GM19240 (cell line): ENCODE measurements around the gene OR5B21.
A peak's percentile ranks its signal among the peaks of the same experiment; 100 is the strongest.

Source experiments
- DNase-seq: peaks from one replicate; pipeline ENCODE4 v3.0.0; 2011; ENCODE audit warnings: low spot score; ENCODE audit not compliant: insufficient read length

The OR5B21 gene

DNA sequence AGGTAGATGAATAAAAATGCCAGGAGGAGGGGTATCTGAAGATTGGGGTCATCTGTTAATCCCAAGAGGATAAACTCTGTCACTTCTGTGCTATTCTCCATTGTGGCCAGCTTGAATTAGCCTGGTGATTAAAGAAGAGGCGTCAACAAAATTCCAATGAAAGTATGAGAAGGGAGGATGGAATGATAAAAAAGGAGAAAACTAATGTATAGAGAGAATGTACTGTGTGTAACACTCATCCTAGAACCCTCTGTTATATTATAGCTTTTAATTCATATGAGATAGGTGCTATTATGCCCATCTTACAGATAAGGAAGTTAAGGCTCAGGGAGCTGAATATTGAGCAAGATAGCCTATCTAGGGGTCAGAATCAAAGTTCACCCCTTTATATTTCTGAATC is at the start of gene OR5B21:
OR5B21 (minus strand) TSS at position 101 of the 400 bp plus-strand sequence; CDS start at position 101, 0 bp downstream.
- DNase-seq: no peak

DNA sequence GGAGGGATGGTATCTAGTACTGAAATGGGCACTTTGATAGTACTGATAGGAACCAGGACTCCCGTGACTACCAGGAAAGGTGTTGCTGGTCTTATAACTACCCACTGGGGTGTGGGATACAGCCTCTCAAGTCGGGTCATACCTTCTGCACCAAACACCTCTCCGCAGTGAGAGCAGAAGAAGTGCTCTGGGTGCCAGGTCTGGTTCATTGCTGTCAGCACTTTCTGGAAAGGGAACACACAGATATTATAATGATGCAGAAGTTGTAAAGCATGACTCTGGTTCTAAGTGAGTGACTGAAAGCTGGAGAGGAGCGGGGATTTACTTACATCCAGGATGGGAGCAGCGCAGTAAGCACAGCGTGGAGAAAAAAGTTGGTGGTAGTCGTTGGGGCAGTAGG is 41.7 kb upstream of the OR5B21 start:
- no peak for DNase-seq

- no peak for DNase-seq
These were observed 38.9 kb upstream of the OR5B21 start for GRCh38 chr11:58546841-58547240.

DNA sequence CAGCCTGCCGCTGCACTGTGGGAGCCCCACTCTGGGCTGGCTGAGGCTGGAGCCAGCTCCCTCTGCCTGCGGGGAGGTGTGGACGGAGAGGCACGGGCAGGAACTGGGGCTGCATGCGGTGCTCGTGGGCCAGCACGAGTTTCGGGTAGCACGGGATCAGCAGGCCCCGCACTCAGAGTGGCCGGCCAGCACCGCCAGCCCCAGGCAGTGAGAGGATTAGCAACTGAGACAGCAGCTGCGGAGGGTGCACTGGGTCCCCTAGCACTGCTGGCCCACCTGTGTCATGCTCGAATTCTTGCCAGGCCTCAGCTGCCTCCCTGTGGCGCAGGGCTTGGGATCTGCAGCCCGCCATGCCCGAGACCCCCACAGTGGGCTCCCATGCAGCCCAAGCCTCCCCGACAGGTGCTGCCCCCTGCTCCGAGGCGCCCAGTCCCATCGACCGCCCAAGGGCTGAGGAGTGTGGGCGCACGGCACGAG is 24.0 kb upstream of the OR5B21 start:
- no peak for DNase-seq

DNA sequence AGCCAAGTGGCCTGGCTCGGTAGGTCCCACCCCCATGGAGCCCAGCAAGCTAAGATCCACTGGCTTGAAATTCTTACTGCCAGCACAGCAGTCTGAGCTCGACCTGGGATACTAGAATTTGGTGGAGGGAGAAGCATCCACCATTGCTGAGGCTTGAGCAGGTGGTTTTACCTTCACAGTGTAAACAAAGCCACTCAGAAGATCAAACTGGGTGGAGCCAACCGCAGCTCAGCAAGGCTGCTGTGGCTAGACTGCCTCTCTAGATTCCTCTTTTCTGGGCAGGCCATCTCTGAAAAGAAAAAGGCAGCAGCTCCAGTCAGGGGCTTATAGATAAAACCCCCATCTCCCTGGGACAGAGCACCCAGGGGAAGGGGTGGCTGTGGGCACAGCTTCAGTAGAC is 22.3 kb upstream of the OR5B21 start:
- DNase-seq: no peak

- no peak for DNase-seq
These were observed 19.5 kb upstream of the OR5B21 start for GRCh38 chr11:58527429-58527828.

GRCh38 chr11:58526721-58527120 is 18.8 kb upstream of the OR5B21 start:
- no peak for DNase-seq

GRCh38 chr11:58525037-58525614 is 17.2 kb upstream of the OR5B21 start:
- peak; percentile 37 for DNase-seq

DNA sequence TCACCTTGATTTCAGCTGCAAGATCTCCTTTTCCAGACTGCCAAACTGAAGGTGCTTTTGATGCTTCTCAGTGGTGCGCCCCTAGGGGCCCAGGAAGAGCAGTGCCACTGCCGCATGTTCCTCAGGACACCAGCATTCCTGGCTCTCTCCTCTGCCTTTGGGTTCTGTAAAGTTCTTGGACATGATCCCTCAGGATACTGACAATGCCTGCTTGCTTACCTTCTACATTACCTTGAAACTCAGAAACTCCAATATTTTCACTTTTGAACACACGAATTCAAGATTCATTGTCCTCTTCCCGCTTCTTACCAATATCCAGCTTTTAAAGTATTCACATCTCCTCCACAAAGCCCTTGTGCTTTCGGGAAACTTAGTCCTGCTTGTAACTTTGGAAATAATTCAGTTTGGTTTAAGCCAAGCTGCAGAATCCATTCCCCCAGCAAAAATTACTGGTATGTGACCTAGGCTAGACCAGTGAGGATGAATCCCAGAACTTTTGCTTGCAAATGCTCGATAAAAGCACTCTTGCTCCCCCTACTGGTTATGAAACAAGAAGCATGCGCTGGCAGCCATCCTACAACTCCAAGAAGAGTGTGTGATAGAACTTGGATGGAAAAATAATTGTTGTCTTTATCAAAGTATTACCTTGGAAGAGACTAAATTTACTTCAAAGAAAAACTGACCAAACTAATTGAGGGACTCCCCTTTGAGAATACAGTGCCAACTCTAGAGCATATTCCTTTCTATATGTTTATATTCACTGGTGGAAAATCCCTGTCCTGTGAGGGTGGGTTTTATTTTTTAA is 16.5 kb upstream of the OR5B21 start:
- peak; percentile 23 for DNase-seq

DNA sequence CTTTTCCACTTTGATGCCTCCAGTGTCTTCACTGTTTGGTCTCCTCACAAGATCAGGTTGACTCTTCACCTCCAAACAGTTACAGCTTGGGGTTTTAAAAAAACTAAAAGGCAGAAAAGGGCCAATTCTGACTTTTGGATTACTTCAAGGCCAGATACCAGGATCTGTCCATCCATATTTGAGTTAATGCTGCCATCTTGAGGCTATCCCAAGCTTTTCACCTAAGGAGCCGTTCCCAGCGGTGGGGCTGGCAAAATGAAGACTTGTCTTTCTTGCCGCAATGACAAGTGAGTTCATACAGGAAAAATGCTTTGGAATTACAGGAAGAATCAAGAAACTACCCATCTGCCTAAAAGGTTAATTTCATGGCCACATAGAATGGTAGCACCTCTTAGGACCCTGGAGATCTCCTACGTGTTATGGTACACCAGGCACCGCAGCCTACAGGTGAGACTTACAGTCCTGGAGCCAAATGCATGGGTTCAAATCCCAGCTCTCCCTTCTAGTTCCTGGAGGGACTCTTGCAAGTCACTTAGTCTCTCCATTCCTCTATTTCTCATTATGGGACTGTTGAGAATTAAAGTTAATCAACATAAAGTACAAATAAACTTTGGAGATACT is 6.0 kb upstream of the OR5B21 start:
- no peak for DNase-seq

- no peak for DNase-seq
These were observed 3.7 kb upstream of the OR5B21 start for GRCh38 chr11:58511636-58512035.

GRCh38 chr11:58509748-58510147 is 1.8 kb upstream of the OR5B21 start:
- DNase-seq: no peak

DNA sequence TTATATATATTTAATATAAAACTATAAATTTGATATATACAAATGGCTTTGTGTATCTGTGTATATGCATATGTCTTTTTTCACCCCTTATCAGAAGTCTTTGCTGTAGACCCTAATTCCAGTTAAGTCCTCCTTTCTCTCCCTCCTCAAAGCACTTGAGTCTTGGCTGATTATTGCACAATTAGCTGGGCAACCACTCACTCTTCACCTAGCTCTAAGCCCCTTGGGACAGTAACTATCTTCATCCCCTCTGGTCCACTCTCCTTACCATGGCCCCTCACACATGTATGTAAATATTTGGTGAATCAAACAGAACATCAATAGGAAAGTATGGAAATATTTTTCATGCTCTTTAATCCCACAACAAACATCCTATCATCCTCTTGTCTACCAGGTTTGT is 909 bp upstream of the OR5B21 start:
- DNase-seq: no peak

DNA sequence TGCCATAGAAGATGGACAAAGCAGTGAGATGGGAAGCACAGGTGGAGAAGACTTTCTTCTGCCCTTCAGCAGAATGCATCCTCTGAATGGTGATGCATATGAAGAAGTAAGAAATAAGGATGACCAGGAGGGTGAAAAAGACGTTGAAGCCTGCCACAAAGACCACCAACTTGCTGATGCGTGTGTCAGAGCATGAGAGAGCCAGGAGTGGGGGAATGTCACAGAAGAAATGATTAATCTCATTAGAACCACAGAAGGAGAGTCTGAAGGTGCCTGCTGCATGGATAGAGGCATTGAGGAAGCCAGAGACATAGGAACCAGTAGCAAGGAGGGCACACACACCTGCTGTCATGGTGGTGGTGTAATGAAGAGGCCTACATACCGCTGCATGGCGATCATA is 550 bp downstream of the OR5B21 start:
- DNase-seq: no peak

GRCh38 chr11:58506935-58507334 is 970 bp downstream of the OR5B21 start:
- DNase-seq: no peak

- no peak for DNase-seq
These were observed 2.1 kb downstream of the OR5B21 start for GRCh38 chr11:58505849-58506248.

DNA sequence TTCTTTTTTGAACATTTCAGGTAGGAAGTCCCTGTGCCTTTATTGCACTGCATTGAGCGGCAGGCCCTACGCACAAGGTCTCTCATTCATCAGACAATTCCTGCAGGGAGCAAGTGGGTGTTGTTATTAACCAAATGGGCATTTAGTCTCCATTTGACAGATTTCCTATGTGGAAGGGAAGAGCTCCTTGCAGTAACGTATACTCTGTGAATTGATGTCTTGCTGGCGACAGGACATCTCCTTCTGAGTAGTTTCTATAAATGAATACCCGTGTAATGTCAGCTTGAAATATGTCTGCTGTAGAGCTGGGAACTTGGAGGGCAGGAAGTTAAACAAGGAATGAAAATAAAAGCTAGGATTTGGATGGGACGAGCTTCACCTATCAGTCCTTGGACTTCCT is 3.7 kb downstream of the OR5B21 start:
- no peak for DNase-seq

- DNase-seq: no peak
These were observed 4.5 kb downstream of the OR5B21 start for GRCh38 chr11:58503361-58503856.

DNA sequence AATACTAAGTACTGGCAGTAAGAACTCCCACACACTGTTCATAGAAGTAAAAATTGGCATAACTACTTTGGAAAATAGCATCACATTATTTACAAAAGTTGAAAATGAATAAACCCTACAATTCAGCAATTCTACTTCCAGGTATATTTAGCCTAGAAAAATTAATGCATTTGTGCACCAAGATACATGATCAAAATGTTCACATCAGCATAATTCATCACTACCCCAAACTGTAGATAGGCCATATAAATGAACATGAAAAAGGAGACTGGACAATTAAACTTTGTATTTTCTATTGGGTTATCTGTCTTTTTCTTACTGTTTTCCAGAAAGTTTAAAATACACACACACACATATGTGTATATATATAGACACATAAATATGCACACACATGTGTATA is 5.9 kb downstream of the OR5B21 start:
- no peak for DNase-seq

DNA sequence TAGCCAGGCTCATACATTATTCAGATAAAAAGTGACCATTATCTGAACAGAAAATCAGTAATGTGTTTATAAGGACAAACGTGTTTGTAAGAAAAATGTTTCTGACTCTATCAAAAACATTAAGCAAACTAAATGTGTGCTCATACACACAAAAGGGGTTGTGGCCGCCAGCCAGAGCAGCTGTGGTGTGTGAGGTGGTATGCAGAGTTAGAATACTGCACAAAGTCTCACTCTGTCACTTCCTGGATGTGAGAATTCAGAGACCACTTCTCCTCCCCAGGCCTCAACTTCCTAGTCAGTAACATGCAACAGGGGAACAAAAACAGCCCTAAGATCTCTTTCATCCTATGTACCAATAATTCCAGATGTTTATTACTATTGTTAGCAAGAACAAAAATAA is 9.4 kb downstream of the OR5B21 start:
- DNase-seq: no peak

- no peak for DNase-seq
These were observed 10.0 kb downstream of the OR5B21 start for GRCh38 chr11:58497951-58498350.

DNA sequence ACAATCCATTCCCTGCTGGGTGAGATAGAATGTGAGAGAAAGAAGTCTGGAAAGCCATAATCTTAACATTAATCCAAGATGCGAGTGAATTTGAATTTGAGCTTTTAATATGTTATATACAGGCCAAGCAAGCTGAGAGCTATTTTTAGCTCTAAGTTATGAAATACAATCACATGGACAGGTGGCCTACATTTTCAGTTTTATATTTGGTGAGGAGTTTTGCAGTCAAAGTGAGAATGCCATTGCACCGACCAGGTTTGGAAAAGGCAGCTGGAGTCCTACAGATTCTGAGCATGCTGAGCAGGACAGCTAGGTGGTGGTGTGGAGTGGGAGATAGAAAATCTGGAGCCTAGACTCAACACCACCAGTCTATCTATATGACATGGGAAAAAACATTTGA is 12.0 kb downstream of the OR5B21 start:
- no peak for DNase-seq
